HG03066 (cell line): ENCODE results near the gene RPL7A.
"Not testable (repeated sequence)": the region's sequence is repeated elsewhere in the genome, so short reads cannot be mapped to it uniquely, and the experiment has no call there.

Experiments
- ATAC-seq: cut with Tn5 transposase; IDR thresholded peaks from one replicate; pipeline ENCODE4 v1.9.1; 2021; ENCODE audit warnings: low read depth; ENCODE audit not compliant: unreplicated experiment

The RPL7A gene

DNA sequence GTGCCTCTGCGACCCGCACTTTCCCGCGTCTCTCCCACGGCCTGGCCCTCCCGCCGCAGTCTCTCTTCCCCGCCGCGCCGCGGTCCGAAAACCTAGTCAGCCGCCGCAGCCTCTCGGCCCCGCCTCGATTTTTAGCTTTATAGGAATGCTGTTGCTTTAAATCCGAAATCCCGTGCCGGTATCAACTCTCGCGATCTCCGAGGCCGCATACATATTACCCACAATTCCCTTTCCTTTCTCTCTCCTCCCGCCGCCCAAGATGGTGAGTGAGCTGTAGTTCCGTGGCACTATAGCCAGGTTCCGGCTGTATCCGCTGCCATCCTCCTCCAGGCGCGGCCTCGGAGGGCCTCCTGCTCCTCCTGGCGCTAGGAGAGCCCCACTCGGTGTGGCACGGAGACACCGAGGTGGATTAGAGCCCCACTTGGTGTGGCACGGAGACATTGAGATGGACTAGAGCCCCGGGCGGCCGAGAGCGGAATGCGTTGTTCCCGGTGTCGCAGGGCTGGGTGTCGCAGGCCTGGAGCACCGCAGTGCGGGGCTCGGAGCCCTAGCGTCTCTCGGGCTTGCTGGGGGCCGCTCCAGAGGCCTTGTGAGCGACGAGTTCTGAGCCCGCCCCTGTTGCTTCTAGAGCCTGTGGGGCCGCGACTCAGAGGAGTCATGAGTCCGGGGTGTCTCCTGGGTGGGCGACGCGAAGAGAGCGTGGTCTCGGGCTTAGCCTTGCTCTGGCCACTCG lies at the start of gene RPL7A, which contains the start of gene MED22:
Gene RPL7A, plus strand, starts transcription at position 234 of the 733 bp plus-strand sequence. Its CDS starts 26 bp downstream, at position 260.
Gene MED22, minus strand, starts transcription at position 147 of the 733 bp plus-strand sequence. CDS start 1,469 bp downstream, outside the sequence.
- no peak for ATAC-seq

DNA sequence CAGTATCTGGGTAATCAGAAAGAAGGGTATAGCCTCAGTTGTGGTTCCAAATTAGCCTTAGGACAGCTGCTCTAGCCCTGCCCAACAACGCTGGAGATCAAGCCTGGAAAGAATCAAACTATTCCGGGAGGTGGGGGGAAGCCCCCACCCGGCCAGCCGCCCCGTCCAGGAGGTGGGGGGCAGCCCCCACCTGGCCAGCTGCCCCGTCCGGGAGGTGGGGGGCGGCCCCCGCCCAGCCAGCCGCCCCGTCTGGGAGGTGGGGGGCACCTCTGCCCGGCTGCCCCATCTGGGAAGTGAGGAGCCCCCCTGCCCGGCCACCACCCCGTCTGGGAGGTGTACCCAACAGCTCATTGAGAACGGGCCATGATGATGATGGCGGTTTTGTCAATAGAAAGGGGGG lies 48.0 kb upstream of the RPL7A start:
- ATAC-seq: not testable (repeated sequence)

DNA sequence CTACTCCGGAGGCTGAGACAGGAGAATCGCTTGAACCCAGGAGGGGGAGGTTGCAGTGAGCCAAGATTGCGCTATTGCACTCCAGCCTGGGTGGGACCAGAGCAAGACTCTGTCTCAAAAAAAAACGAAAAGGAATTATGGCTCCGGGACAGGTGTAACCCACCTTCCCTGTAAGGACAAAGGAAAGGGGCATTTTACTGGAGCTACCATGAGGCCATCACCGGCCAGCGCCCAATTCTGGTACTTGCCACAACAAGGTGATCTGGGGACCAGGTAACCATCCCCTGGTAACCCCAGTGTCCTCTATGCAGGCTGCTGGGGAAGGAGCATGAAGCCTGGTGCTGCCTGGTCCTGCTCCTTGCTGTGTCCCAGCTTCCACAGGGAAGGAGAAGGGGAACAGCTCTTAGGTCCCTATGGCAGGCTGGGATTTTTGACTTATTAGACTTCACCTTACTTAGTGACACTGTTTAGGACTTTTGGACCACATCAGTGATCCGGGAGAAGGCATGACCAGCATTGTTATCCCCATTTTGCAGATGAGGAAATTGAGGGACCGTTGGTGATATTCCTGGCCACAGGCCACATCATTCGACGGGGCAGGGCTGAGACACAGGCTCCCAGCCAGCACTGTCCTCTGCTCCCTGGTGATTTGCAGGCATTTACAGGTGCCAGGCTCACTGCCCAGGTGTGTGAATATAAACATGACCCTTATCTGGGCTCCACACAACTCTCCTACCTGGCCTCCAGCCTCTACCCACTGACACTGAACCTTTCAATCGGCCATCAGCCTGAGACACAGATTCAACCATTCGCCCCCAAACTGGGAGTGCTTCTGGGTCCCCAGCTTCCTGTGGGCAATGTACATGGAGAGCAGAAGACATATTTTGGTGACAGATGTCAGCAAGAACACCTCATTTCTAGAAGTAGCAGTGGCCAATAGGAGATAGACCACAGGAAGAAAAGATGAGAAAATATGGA lies 46.5 kb upstream of the RPL7A start:
- no peak for ATAC-seq

DNA sequence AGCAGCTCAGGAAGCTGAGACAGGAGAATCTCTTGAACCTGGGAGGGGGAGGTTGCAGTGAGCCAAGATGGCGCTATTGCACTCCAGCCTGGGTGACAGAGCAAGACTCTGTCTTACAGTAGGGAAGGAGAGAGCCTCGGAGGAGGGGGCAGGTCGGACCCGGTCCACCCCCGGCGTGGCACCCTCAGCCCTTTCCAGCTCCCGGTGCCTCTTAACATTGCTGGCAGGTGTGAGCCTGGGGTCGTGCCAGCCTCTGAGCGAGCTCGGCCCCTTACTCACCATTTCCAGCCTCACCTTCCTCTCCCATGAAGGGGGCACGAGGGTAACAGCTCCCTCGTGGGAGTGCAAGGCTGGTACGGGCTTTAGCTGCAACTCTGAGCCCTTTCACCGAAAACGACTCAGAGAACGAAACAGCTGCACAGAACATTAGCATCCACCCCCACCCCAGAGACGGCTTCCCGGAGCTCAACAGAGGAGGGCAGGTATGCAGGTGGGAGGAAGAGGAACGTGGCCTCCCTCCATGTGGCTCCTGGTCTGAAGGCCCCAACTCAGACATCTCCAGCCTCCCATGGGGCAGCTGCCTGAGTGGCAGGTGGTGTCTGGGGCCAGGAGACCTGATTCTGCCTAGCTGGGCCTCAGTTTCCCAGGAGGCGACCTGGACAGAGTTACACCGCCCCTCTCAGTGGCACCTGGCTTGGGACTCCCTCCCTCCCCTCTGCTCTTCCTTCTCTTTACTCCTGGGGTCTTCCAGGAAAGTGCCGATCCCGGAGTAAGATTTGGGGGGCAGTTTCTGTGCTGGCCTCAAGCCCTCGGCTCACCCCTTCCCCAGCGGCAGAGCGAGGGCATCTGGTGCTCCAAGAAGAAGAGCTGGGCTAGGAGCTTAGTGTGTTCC lies 44.5 kb upstream of the RPL7A start:
- ATAC-seq: no peak

DNA sequence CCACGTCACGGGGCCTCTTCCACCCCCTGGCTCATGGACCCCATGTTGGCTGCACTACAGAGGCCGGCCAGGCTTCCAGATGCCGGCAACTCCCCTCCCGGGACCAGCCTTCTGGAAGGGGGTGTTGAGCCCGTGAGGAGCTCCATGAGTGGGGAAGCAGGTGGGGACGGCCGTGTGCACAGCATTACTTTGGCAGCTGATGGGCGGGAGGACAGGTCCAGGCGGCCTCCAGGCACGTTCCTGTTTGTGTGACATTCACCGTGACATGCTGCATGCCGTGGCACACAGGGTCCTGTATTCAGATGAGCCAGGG lies 43.9 kb upstream of the RPL7A start:
- ATAC-seq: no peak

DNA sequence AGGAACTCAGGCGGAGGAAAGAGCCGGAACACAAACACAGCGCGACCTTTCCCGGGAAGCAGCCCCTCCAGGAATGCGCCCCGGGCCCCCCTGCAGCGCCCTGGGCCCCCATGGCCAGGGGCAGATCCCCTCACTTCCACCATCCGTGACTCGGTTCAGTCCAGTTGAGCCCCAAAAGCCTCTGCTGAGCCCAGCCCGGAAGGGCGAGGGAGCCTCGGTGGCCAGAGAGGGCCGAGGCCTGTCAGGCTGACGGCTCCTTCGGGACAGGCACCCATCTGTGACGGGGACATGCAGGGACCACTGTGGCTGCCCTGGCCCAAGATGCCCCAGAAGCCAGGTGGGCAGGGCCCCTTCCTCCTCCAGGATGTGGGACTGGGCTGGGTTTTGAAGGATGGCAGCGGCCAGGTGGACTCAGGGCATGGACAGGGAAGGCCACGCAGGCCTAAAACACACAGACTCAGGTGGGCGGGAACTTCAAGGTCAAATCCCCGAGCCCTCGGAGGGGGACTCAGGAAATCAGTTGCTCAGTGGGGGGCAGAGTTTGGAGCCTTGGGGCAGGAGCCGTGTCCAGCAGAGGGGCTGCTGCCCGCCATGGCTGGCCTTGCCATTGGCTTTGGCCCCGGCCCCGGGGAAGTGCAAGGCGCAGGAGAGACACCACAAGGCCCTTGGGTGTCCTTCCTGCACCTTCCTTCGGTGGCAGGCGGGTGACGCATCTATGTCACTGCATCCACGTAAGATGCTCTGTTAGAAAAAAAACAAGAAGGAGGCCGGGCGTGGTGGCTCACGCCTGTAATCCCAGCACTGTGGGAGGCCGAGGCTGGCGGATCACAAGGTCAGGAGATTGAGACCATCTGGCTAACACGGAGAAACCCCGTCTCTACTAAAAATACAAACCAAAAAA lies 43.3 kb upstream of the RPL7A start:
- no peak for ATAC-seq

DNA sequence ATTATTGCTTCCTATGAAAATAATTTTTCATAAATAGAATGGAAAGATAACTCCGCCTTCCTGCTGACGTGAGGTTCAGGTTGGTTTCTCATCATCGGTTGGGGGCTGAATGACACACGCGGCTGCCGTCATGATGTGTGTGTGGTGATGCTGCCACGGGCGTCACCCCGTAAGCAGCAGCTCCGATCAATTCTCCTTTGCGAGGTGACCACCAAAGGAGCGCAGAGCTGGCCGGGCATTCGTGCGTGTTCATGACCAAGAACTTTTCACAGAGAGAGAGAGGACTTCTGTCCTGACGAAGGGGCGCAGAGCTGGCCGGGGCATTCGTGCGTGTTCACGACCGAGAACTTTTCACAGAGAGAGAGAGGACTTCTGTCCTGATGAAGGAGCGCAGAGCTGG lies 42.3 kb upstream of the RPL7A start:
- ATAC-seq: no peak

DNA sequence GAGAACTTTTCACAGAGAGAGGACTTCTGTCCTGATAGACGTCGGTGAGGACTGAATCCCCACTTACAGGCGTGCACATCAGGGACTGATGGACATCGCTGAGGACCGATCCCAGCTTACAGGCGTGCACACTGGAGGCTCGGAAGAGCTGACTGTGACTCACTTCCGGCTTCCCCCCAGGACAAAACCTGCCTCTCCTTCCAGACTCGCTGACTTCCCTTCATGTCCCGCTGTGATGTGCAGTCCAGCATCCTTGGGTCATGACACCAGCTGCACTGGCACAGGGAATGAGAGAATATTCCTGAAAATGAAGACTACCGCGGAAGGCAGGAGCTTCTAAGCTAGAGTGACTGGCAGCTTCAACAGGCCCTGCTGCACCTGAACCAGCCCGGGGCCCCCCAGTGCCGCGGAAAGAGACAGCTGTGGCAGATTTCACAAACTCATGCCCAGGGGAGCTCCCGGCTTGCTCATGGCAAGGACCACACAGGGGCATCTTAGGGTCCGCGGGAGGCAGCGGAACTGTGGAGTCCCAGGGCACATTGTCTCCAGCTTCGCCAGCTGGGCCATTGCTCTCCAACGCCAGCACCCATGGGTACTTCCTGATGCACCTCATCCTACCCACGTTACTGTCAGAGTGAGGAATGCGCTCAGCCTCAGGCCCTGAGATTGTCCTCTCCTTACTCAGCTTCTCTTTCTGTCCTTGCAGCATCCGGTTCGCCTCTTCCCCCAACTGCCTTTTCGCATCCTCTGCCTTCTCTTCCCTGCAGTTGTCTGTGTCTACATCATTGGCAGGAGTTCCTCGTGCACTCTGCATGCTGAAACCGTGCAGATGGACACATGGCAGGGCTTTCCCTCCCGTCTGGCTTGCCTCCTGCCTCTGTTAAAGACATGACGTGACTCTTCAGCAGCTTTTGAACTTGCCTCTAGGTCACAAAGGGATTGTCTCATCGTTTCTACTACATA lies 41.5 kb upstream of the RPL7A start:
- ATAC-seq: no peak

DNA sequence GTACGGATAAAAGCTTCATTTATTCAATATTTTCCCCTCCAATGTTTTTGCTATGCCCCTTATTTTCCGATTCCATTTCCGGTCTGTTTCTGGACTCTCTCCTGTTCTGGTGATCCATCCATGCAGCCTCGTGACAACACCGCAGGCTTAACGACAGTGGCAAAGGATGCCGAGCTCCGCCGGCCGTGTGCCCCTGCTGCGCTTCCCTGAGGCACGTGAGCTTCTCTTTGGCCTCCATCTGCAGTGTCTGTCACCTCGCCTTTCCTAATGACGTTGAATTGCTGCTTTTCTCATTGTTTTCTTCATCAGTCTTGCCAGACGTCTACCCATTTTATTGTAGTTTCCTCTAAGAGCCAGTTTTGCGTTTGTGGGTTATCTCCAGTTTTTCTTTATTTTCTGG lies 40.7 kb upstream of the RPL7A start:
- no peak for ATAC-seq

DNA sequence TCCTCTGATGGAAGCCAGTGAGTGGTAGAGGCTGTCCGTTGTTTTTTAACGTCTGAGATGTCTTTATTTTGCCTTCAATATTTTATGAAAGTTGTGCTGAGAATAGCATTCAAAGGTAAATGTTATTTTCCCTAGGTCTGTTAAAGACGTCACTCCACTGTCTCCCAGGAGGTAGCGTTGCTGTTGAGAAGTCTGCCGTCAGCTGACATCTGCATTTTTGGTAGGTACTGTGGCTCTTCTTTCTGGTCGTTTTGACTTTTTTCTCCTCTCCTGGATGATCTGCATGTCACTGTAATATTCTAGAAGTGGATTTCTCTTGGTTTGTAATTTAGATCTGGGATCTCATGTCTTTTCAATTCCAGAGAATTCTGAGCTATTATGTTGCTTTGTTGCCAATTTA lies 38.4 kb upstream of the RPL7A start:
- ATAC-seq: no peak

DNA sequence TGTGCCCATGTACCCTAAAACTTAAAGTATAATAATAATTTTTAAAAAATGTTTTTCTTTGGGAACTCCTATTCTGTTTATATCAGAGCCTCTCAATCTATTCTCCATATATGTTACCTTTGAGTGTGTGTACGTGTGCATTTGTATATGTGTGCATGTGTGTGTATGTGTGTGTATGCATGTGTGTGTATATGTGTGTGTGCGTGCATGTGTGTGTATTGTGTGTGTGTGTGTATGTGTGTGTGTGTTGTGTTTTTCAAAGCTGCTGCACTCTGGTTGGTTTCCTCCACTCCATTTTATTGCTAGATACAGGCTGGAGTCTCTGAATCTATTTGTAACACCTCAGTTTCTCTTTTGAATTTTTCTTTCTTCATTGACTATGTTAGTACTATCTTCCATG lies 32.0 kb upstream of the RPL7A start:
- no peak for ATAC-seq

DNA sequence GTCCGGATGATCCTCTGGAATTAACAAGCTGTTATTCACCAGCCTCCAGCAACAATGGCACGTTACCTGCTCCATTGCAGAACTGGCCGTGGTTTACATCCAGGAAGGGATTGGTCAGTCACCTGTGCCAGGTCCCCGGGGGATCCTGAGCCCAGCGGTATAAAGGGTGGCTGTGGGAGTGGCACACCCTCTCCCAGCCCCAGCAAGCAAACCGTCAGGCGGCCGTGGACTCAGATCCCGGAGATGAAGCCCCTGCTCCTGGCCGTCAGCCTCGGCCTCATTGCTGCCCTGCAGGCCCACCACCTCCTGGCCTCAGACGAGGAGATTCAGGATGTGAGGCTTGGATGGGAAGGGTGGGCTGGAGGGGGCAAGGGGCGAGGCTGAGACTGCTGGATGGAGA lies 30.5 kb upstream of the RPL7A start:
- ATAC-seq: not testable (repeated sequence)

DNA sequence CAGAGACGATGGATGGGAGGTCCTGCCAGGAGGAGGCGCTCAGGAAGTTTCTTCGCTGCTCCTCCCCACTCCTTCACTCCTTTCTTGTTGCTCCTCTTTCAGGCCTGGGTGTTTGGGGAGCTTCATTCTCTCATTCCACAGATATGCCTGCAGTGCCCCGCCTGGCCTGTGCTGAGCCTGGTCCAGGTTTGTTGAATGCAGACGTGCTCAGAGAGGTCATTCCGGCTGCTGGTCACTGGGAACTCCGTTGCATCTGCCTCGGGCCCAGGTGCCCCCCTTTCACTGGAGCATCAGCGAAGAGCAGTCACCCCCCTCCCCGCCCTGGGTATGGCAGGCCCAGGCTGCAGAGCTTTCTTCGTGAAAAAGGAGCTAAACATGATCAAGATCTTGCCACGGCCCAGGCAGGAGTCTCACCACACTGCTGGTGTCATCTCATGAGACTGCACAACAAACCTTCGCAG lies 27.6 kb upstream of the RPL7A start:
- no peak for ATAC-seq

DNA sequence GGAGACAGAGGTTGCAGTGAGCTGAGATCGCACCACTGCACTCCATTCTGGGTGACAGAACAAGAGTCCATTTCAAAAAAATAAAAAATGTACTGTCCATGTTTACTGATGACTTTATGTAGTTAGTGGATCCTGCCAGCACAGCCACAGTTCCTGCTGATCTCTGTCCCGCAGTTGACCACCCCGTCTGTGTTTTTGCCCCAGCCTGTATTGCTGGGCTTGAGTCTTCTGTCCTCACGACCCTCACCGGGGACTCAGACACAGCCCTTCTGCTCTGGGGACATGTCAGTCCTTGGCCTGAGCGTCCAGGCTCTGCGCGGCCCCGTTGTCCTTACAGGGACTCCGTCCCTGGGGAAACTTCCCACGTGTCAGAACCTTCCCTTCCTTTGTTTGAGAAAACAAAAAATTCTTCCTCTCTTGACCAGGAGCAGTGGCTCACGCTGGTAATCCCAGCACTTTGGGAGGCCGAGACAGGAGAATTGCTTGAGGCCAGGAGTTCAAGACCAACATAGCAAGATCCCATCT lies 26.5 kb upstream of the RPL7A start:
- no peak for ATAC-seq

DNA sequence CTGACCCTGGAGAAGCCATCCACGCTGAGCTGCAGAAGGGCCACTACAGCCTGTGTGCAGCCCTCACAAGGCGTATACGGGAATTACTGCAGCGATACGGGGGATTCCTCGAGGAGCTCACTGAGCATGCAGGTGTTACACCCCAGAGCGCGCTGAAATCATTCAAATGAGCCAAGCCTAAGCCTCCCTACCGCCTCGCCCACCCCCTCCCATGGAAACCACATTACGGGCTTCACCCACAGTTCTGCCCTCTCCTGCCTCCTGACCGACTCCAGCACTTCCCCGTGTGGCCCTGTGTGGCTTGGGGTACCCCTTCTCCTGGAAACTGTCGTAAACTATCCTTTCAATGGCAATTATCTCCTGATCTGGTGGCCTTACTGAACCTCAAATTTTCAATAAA lies 25.3 kb upstream of the RPL7A start:
- ATAC-seq: no peak

DNA sequence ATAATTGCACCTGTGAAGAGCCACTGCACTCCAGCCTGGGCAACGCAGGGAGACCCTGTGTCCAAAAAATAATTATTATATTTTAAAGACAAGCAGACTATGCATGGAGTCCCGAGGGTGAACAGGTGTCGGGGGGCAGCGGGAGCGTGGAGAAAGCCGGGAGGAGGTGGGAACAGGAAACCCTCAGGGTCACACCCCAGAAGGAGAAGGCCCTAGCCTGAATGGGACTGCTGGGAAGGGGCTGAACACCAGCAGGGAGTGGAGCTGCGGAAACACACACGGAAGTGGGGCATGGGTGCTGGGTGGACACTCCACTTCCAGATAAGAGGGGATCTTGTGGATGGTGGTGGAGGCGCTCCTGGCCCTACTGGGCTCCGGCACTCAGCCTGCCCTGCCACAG lies 24.8 kb upstream of the RPL7A start:
- ATAC-seq: no peak

DNA sequence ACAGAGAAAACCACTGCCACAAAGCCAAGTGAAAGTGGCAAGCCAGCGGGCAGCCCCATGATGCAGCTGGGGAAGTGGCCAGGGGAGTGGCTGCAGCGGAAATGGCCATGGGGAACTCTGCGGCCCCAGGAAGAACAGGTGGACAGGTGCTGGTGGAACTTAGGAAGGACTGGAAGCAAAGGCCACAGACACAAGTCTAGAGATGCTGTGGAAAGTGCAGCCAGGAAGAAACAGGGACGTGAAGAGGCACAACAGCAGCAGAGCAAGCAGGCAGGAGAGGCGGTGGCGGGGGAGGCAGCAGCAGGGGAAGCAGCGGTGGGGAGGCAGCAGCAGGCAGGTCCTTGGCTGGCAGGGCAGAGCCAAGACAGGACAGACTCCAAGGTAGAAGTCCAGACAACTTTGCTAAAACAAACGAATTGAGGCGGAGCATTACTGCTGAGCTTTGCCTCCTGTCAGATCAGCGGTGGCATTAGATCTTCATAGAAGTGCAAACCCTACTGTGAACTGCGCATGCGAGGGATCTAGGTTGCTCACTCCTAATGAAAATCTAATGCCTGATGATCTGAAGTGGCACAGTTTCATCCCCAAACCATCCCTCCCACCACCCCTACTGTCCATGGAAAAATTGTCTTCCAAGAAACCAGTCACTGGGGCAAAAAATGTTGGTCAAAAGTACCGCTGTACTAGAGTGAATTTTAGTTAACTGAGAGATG lies 23.9 kb upstream of the RPL7A start:
- no peak for ATAC-seq

DNA sequence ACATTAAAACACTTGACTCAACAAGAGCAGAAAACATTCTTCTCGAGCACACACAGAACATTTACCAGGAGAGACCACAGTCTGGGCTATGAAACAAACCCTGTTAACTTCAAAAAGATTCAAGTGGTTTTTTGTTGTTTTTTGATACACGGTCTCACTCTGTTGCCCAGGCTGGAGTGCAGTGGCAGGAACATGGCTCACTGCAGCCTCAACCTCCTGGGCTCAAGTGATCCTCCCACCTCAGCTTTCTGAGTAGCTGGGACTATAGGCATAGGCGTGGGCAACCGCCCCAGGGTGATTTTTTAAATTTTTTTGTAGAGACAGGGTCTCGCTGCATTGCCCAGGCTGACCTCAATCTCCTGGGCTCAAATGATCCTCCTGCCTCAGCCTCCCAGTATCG lies 21.0 kb upstream of the RPL7A start:
- not testable (repeated sequence) for ATAC-seq
